ENCODE results near the gene CLDN11. TPM values are rescaled to one million over a fixed set of nuclear protein-coding genes. Genes with fewer than 3 reads are reported as not detected.

Gene CLDN11
- total RNA-seq, 2 experiments from 2014 or later, result not detected

DNA sequence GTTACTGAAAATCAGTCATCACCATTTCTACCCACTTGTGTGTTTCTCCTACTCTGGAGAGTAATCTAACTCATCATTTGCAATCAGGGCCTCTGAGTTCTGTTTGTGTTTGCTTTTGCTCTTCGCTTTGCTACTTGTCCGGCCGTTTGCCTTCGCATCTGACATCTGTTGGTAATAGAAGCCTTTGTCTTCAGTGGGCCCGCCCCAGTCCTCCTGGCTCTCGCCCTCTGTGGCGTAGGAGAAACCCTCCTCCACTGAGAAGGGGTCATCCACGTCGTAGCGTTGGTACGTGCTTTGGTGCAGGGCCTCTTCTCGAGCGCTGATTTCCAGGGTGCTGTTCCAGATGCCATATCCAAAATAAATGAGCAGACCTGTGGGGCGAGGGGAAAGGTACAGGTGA is 48.3 kb downstream of the CLDN11 start:
- ChIA-PET POLR2A (no interaction called here), CTCF (no interaction called here)
- H3K4me3 Mint-ChIP-seq, result no peak overlapping the region
- H3K27ac Mint-ChIP-seq, result no peak overlapping the region
- H3K9me3 Mint-ChIP-seq, result no peaks in the 10 kb centered on the region
- peaks cover 18% of the 10 kb centered on the region for H3K27me3 Mint-ChIP-seq
- H3K4me1 Mint-ChIP-seq, result no peaks in the 10 kb centered on the region
- no peaks in the 10 kb centered on the region for H3K36me3 Mint-ChIP-seq (ENCODE audit: low read depth)
- no peak for DNase-seq

DNA sequence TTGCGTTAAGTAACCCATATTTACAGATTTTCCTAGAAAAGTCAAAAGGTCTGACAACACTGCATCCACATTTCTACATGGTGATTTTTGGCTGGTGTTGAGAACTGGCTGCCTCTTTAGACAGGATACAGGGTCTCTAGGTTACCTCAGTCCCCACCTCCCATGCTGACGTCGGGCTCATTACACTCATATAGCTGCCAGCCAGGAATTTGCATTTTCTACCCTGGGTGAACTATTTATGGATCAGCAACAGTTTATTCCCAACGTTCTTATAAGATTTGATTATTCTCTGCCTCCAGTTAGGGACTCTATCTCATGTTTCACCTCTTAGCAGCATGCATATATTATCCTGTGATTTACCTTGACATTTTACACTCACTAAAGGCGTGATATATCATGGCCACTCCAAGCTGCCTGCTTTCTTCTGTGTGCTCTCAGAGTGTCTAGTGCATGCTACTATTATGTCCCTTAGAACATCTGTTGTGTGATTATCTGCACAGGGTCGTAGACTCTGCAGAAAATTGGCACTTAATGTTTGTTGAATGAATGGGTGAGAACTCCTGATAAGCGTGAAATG is 49.0 kb downstream of the CLDN11 start:
- ChIA-PET CTCF (no interaction called here), POLR2A (no interaction called here)
- DNase-seq, result no peak
- Mint-ChIP-seq H3K36me3 (ENCODE audit: low read depth) (no peaks in the 10 kb centered on the region), H3K4me1 (no peaks in the 10 kb centered on the region), H3K27me3 (peaks cover 16% of the 10 kb centered on the region), H3K27ac (no peak overlapping the region), H3K4me3 (no peak overlapping the region), H3K9me3 (no peaks in the 10 kb centered on the region)

DNA sequence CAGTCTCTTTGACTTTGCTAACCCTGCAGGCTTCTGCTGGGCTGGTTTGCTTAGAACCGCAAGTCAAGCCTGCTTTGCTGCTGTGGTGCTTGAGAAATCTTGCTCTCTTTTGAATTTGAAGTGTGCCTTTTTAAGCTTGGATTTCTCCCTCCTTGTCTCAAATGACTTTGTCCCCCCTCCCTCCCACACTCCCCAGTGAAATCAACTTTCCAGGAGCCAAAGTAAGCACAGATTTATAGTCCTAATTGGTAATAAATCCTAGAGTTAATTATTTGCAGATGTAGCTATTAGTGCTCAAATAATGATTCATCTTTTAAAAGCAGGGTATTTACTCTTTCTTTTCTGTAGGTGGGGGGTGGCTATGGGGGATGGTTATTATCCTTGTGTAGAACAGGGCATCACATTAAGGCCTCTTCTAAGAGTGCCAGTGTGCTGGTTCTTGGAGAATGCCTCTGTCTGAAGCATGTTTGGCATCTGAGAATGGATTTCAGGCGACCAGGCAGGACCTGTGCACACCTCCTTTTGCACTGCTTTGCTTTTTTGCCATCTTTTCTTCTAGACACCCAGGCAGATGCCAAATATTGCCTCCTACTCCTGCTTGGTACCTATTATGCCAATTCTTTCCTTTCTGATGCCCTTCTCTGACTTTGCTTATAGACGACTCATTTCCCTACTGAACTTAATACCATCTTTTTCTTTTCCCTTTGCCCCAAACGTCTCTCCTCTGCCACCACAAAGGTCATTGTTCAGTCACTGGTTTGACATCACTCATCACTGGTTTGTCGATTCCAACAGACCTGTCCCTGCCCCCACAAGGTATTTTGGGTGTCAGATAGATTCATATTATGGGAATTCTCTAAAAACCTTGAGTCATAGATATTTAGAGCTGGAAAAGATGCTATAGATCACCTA is 50.7 kb downstream of the CLDN11 start:
- CTCF ChIA-PET, result no interaction called here
- Mint-ChIP-seq H3K4me1 (no peaks in the 10 kb centered on the region), H3K27me3 (peaks cover 12% of the 10 kb centered on the region), H3K4me3 (no peak overlapping the region), H3K36me3 (ENCODE audit: low read depth) (no peaks in the 10 kb centered on the region), H3K27ac (no peak overlapping the region), H3K9me3 (no peaks in the 10 kb centered on the region)
- DNase-seq, result no peak
- POLR2A ChIA-PET, result no interaction called here

DNA sequence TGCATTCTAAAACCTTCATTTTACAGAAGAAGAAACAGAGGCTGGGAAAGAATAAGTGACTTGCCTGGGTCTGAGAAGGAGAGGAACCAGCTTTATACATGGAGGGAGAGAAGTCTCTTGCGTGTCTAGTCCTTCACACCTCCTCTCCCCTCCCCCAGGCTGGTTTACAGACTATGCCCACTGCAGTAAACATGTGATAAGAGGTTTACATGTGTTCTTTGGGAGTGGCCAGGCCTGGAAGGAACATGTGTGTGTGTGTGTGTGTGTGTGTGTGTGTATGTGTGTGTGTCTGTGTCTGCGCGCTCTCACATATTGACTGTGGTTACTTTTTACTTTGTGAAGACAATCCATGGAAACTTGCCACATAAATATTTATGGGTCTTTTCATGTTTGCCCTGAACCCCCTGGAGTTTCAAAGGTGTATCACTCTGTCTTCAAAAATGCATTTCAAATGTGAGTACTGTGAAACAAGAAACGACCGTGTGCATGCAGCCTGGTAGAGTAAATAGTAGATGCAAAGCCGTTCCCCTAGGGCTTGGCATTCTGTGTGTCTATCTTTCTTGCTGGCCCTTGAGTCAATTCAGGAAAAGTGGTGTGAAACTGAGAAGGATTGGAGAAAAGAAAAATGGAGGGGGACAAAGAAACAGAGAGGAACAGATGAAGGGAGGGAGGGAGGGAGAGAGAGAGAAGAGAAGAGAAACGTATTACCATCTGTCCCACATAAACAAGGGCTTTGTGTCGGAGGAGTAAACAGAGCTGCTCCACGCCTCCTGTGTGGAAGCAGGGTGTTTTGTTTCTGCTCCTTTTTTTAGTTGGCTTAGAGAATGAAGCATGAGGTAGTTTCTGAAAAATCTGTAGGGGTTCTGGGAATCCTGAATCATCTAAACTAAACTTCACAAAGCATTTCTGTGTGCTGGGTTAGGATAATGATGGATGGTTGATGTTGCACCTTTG is 51.7 kb downstream of the CLDN11 start:
- ChIA-PET POLR2A (no interaction called here), CTCF (interaction anchor here (0.5 kb wide), 1 partner anchor 70 kb away, joined by 3 read pairs; no protein-coding TSS in a partner anchor)
- peaks cover 8% of the 10 kb centered on the region for H3K27me3 Mint-ChIP-seq
- no peak overlapping the region for H3K27ac Mint-ChIP-seq
- no peaks in the 10 kb centered on the region for H3K9me3 Mint-ChIP-seq
- no peaks in the 10 kb centered on the region for H3K4me1 Mint-ChIP-seq
- H3K36me3 Mint-ChIP-seq (ENCODE audit: low read depth), result no peaks in the 10 kb centered on the region
- no peak overlapping the region for H3K4me3 Mint-ChIP-seq
- no peak for DNase-seq

DNA sequence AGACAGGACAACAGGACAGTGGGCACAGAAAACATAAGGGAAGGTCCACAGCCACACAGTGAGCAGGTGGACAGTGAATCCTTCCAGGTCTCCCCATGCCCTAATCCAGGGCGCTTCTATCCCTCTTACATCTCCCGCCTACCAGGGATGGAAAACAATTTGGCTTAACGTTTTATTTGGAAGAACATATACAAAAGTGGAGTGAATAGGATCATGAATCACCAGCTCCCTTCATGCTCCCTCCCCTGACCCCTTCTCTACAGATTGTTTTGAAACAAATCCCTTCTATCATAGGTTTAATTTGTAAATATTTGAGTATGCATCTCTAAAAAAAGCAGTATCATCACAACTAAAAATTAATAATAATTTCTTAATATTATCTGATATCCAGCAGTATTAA is 52.5 kb downstream of the CLDN11 start:
- POLR2A ChIA-PET, result no interaction called here
- CTCF ChIA-PET, result interaction anchor here (0.5 kb wide), 1 partner anchor 69 kb away, joined by 3 read pairs; no protein-coding TSS in a partner anchor
- Mint-ChIP-seq H3K27ac (no peak overlapping the region), H3K27me3 (peaks cover 11% of the 10 kb centered on the region), H3K4me1 (no peaks in the 10 kb centered on the region), H3K4me3 (no peak overlapping the region), H3K9me3 (no peaks in the 10 kb centered on the region), H3K36me3 (ENCODE audit: low read depth) (no peaks in the 10 kb centered on the region)
- no peak for DNase-seq

DNA sequence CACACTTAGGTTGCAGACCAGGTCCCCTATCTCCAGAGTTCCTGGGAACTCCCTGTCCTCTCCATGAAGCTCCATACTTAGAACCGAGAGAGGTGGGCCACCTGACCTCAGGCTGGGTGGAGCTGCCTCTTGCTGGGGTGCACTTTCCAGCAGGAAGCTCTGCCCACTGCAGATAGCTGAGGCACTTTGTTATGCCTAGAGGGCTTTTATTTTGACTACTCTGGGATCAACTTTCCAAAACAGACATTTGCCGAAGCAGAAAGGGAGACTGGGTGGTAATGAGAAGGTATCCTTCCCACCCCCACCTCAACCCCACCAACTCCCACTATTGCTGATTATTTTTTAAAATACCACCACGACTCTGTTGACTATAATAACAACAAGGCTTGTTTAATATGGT is 54.7 kb downstream of the CLDN11 start:
- no peak for DNase-seq
- Mint-ChIP-seq H3K27ac (no peak overlapping the region), H3K9me3 (no peaks in the 10 kb centered on the region), H3K4me1 (no peaks in the 10 kb centered on the region), H3K4me3 (no peak overlapping the region), H3K27me3 (peaks cover 16% of the 10 kb centered on the region), H3K36me3 (ENCODE audit: low read depth) (no peaks in the 10 kb centered on the region)
- ChIA-PET CTCF (no interaction called here), POLR2A (no interaction called here)

DNA sequence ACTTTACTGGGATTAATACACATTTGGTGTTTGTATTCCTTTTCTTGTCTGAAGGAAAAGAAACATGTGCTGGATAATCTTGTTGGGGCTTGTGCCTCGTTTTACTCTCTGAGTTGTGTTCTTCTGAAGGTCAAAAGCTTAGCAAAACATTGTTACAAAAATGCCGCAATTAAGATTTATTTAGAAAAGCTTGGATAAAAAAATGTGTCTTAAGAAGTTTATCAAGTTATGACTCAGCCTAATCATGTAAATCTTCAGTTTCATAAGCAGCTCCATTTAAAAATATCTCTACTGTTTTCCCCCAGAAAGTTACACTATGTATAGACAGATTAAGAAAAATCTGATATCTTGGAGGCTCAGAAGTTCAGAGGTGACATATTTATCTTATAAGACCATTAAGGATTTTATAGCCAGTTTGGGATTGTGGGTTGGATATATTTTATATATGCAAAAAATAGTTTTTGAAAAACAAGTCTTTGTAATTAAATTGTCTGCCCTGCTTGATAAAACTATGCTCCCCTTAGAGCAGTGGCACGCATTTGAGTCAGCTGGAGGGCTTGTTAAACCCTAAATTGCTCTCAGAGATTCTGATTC is 56.5 kb downstream of the CLDN11 start:
- Mint-ChIP-seq H3K9me3 (no peaks in the 10 kb centered on the region), H3K36me3 (ENCODE audit: low read depth) (no peaks in the 10 kb centered on the region), H3K4me3 (no peak overlapping the region), H3K27ac (no peak overlapping the region), H3K27me3 (peaks cover 13% of the 10 kb centered on the region), H3K4me1 (no peaks in the 10 kb centered on the region)
- no peak for DNase-seq
- ChIA-PET CTCF (no interaction called here), POLR2A (no interaction called here)

DNA sequence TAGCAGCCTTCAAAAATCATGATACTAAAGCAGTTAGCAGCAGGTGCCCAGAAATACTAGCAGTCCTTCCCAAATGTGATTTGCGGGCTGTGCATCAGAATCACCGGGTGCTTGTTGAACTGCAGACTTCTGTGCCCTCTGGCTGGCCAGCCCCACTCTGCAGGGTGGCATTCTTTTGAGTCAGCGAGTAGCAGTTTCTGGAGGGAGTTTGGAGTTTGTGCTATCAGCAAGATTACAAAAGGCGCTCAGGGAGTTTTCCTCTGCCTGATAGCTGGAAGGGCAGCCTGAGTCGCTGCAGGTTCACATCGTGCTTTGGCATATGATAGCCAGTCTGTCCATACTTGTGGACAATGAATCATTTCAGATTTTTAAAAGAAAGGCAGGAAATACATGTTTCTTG is 57.6 kb downstream of the CLDN11 start:
- DNase-seq, result no peak
- no peaks in the 10 kb centered on the region for H3K9me3 Mint-ChIP-seq
- CTCF ChIA-PET, result interaction anchor here (1.6 kb wide), 1 partner anchor 16 kb away, joined by 3 read pairs; no protein-coding TSS in a partner anchor
- H3K4me3 Mint-ChIP-seq, result no peak overlapping the region
- peaks cover 13% of the 10 kb centered on the region for H3K27me3 Mint-ChIP-seq
- POLR2A ChIA-PET, result no interaction called here
- H3K36me3 Mint-ChIP-seq (ENCODE audit: low read depth), result no peaks in the 10 kb centered on the region
- H3K27ac Mint-ChIP-seq, result no peak overlapping the region
- no peaks in the 10 kb centered on the region for H3K4me1 Mint-ChIP-seq

DNA sequence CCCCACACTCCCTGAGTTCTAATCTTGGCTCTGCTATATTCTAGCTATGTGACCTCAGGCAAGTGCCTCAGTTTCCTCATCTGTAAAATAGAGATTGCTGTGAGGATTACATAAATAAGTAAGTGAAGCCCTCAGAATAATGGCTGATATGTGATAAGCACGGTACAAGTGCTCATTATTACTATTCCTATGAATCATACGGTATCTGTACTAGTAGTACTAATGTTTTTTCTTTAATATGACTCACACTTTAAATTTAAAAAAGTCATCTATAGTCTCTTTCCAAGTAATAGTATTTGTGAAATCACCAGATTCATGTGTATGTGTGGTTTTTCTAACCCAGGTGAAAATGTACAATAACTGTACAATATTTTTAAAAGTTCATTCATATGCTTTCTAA is 58.7 kb downstream of the CLDN11 start:
- H3K36me3 Mint-ChIP-seq (ENCODE audit: low read depth), result no peaks in the 10 kb centered on the region
- H3K4me1 Mint-ChIP-seq, result no peaks in the 10 kb centered on the region
- H3K27ac Mint-ChIP-seq, result no peak overlapping the region
- H3K27me3 Mint-ChIP-seq, result peaks cover 13% of the 10 kb centered on the region
- ChIA-PET POLR2A (no interaction called here), CTCF (interaction anchor here (1.6 kb wide), 1 partner anchor 15 kb away, joined by 3 read pairs; no protein-coding TSS in a partner anchor)
- no peaks in the 10 kb centered on the region for H3K9me3 Mint-ChIP-seq
- no peak for DNase-seq
- H3K4me3 Mint-ChIP-seq, result no peak overlapping the region

DNA sequence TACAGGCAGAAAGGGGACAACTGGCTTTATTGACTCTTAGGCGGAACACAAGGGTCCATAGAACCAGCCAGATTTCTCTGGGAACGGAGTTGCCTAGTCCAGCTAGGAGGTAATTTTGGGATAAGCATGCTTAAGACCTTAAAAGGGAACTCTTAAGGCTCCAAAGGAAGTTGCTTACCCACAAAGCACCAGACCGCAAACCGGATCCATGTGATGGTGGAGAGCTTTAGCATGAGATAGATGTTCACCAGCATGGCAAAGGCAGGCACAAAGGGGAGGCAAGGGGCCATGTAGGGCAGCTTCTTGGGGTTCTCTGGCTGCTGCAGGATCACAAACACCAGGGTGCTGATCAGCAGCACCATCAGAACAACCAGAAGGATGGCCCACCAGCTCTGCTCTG is 61.4 kb downstream of the CLDN11 start:
- CTCF ChIA-PET, result interaction anchor here (0.6 kb wide), 1 partner anchor 96 kb away, joined by 6 read pairs; no protein-coding TSS in a partner anchor
- H3K27me3 Mint-ChIP-seq, result peaks cover 8% of the 10 kb centered on the region

DNA sequence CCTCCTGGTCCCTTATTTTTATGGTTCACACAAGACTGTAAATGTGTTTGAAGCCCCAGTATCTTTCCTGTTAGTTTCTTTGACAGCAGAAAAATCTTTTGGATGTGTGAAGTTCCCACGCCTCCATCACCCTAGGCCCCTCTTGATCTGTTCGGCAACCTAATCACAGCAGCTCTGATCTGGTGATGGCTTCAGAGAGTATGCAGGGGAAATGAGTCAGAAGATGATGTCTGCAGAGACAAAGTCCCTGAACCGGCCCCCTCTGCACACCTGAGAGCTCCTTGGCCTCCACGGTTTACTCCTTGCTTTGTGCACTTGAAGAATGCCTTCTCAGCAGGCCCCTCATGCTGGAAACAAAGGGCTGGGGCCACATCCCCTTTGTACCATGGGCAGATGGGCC is 63.5 kb downstream of the CLDN11 start:
- Mint-ChIP-seq H3K4me1 (no peaks in the 10 kb centered on the region), H3K36me3 (ENCODE audit: low read depth) (no peaks in the 10 kb centered on the region)
- CTCF ChIA-PET, result no interaction called here

More for the DNA sequence above, 61.4 kb downstream of the CLDN11 start:
- Mint-ChIP-seq H3K9me3 (no peaks in the 10 kb centered on the region), H3K4me1 (no peaks in the 10 kb centered on the region), H3K36me3 (ENCODE audit: low read depth) (no peaks in the 10 kb centered on the region), H3K27ac (no peak overlapping the region), H3K4me3 (no peak overlapping the region)
- DNase-seq, result no peak
- POLR2A ChIA-PET, result no interaction called here

DNA sequence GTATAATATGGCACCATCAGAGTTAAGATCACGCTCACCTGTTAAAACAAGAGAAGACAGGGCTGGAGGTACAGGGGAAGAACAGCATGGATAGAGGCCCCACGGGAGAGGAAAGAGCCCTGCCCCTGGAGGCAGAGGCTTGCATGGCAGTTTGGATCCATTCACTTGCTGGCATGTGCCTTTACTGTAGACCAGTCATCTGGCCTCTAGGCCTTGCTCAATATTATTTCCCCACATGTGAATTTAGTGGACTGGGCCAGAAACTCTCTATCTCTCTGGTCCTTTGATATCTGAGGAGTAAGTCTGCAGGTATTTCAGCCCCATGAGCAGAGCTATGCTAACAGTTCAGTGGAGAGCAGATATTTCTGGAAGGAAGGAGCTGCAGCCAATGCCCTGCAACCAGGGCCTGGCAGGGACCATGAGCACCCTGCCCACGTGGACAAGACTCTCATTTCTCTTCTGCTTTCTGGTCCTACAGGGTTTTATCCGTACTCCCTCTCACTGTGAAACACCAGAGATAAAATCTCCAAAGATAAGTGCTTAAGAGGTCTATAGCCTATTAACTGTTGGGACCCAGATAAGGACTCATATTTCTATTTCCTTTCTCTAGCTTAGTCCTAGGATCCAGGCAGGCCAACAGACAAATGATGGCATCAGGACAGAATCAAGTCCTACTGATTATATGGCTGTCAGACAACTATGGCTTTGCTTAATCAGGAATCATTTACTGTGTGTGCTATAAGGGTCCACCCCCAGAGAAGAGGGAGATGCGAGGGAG is 65.0 kb downstream of the CLDN11 start:
- Mint-ChIP-seq H3K36me3 (ENCODE audit: low read depth) (no peaks in the 10 kb centered on the region), H3K27ac (no peak overlapping the region), H3K27me3 (peaks cover 18% of the 10 kb centered on the region), H3K9me3 (no peaks in the 10 kb centered on the region), H3K4me1 (no peaks in the 10 kb centered on the region), H3K4me3 (no peak overlapping the region)
- CTCF ChIA-PET, result no interaction called here
- POLR2A ChIA-PET, result no interaction called here
- DNase-seq, result no peak

More for the DNA sequence above, 63.5 kb downstream of the CLDN11 start:
- Mint-ChIP-seq H3K4me3 (no peak overlapping the region), H3K9me3 (no peaks in the 10 kb centered on the region), H3K27ac (no peak overlapping the region), H3K27me3 (peaks cover 9% of the 10 kb centered on the region)
- no peak for DNase-seq
- POLR2A ChIA-PET, result no interaction called here

Measured in activated CD4-positive, alpha-beta T cell treated with anti-CD3 and anti-CD28 coated beads, Interleukin-2, amount 10 ng/mL, durations not matched to agents 7 days and 5 days (primary cell).